GM19240 (cell line): Measurements from ENCODE around the gene SPACA4.
A peak's percentile ranks its signal among the peaks of the same experiment; 100 is the strongest.
"Not testable (repeated sequence)": the region's sequence is repeated elsewhere in the genome, so short reads cannot be mapped to it uniquely, and the experiment has no call there.

ENCODE experiments used
- DNase-seq: peaks from one replicate; pipeline ENCODE4 v3.0.0; 2011; ENCODE audit warnings: low spot score; ENCODE audit not compliant: insufficient read length

SPACA4 gene

GRCh38 chr19:48618278-48618915 lies 11.9 kb downstream of the SPACA4 start:
- DNase-seq = no peak

GRCh38 chr19:48618916-48619691 lies 12.6 kb downstream of the SPACA4 start, which contains the start of the genes RPL18 and SPHK2:
TSS of gene RPL18 (minus strand) at chr19:48619178. CDS start at chr19:48619143, 35 bp downstream.
TSS of gene SPHK2 (plus strand) at chr19:48619506. CDS start at chr19:48620515, 1,009 bp downstream.
- DNase-seq = peak; percentile 98

- DNase-seq = no peak
These were observed 13.4 kb downstream of the SPACA4 start for GRCh38 chr19:48619692-48620585.

GRCh38 chr19:48623556-48624066 lies 17.1 kb downstream of the SPACA4 start:
- DNase-seq = no peak

- DNase-seq = peak; percentile 91
These were observed 17.6 kb downstream of the SPACA4 start for GRCh38 chr19:48624067-48624594.

- no peak for DNase-seq
These were observed 18.5 kb downstream of the SPACA4 start for GRCh38 chr19:48624791-48625723.

- DNase-seq = no peak
These were observed 19.4 kb downstream of the SPACA4 start for GRCh38 chr19:48625891-48626327.

- DNase-seq = no peak
These were observed 20.8 kb downstream of the SPACA4 start for GRCh38 chr19:48627201-48627864.

- no peak for DNase-seq
These were observed 21.3 kb downstream of the SPACA4 start for GRCh38 chr19:48627865-48628314.

GRCh38 chr19:48628486-48629296 lies 22.1 kb downstream of the SPACA4 start:
- no peak for DNase-seq

GRCh38 chr19:48629297-48629598 lies 22.7 kb downstream of the SPACA4 start:
- DNase-seq = no peak

GRCh38 chr19:48629599-48630295 lies 23.2 kb downstream of the SPACA4 start:
- DNase-seq = no peak

- no peak for DNase-seq
These were observed 23.9 kb downstream of the SPACA4 start for GRCh38 chr19:48630296-48631063.

- no peak for DNase-seq
These were observed 24.7 kb downstream of the SPACA4 start for GRCh38 chr19:48631225-48631624.

- not testable (repeated sequence) for DNase-seq
These were observed 25.7 kb downstream of the SPACA4 start for GRCh38 chr19:48632286-48632685.

GRCh38 chr19:48632692-48633147 lies 26.2 kb downstream of the SPACA4 start:
- no peak for DNase-seq
